Measurements from ENCODE around the gene ASIC4.

ASIC4 gene

GRCh38 chr2:219498280-219499057 is 15.8 kb upstream of the ASIC4 start, which contains the start of gene GMPPA:
Gene GMPPA (plus strand): TSS chr2:219498891. CDS start chr2:219499976, 1,085 bp downstream.
- peak; percentile 94 for DNase-seq

GRCh38 chr2:219499058-219499307 is 15.3 kb upstream of the ASIC4 start:
- DNase-seq = no peak

GRCh38 chr2:219499555-219499954 is 14.7 kb upstream of the ASIC4 start:
- no peak for DNase-seq

GRCh38 chr2:219500135-219500534 is 14.1 kb upstream of the ASIC4 start:
- no peak for DNase-seq

- DNase-seq = no peak
Measured at GRCh38 chr2:219501849-219502248, 12.4 kb upstream of the ASIC4 start.

- DNase-seq = no peak
Measured at GRCh38 chr2:219502618-219503017, 11.7 kb upstream of the ASIC4 start.

GRCh38 chr2:219505585-219505984 is 8.7 kb upstream of the ASIC4 start:
- DNase-seq = no peak

- DNase-seq = no peak
Measured at GRCh38 chr2:219506153-219506801, 8.0 kb upstream of the ASIC4 start.

- no peak for DNase-seq
Measured at GRCh38 chr2:219506802-219507526, 7.3 kb upstream of the ASIC4 start.

- DNase-seq = no peak
Measured at GRCh38 chr2:219507581-219508443, 6.5 kb upstream of the ASIC4 start.

GRCh38 chr2:219508444-219508734 is 5.9 kb upstream of the ASIC4 start:
- DNase-seq = no peak

GRCh38 chr2:219508971-219509779 is 5.1 kb upstream of the ASIC4 start:
- DNase-seq = no peak

- DNase-seq = peak; percentile 39
Measured at GRCh38 chr2:219509780-219510511, 4.3 kb upstream of the ASIC4 start.

GRCh38 chr2:219510512-219511135 is 3.7 kb upstream of the ASIC4 start:
- no peak for DNase-seq

GRCh38 chr2:219511547-219512325 is 2.5 kb upstream of the ASIC4 start:
- no peak for DNase-seq

- DNase-seq = no peak
Measured at GRCh38 chr2:219512524-219513216, 1.6 kb upstream of the ASIC4 start.

- DNase-seq = no peak
Measured at GRCh38 chr2:219513787-219514186, 495 bp upstream of the ASIC4 start.

- DNase-seq = no peak
Measured at GRCh38 chr2:219514836-219515235, 554 bp downstream of the ASIC4 start.

- DNase-seq = no peak
Measured at GRCh38 chr2:219515874-219516629, 1.8 kb downstream of the ASIC4 start.
